EL (cell line): ENCODE data around the gene ACTMAP.
"Not testable (repeated sequence)": the region's sequence is repeated elsewhere in the genome, so short reads cannot be mapped to it uniquely, and the experiment has no call there.

Experiments
- DNase-seq: peaks from one replicate; pipeline ENCODE4 v3.0.0-alpha.2; 2016

ACTMAP gene, protein sequence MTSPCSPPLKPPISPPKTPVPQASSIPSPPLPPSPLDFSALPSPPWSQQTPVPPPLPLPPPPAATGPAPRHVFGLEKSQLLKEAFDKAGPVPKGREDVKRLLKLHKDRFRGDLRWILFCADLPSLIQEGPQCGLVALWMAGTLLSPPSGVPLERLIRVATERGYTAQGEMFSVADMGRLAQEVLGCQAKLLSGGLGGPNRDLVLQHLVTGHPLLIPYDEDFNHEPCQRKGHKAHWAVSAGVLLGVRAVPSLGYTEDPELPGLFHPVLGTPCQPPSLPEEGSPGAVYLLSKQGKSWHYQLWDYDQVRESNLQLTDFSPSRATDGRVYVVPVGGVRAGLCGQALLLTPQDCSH

DNA sequence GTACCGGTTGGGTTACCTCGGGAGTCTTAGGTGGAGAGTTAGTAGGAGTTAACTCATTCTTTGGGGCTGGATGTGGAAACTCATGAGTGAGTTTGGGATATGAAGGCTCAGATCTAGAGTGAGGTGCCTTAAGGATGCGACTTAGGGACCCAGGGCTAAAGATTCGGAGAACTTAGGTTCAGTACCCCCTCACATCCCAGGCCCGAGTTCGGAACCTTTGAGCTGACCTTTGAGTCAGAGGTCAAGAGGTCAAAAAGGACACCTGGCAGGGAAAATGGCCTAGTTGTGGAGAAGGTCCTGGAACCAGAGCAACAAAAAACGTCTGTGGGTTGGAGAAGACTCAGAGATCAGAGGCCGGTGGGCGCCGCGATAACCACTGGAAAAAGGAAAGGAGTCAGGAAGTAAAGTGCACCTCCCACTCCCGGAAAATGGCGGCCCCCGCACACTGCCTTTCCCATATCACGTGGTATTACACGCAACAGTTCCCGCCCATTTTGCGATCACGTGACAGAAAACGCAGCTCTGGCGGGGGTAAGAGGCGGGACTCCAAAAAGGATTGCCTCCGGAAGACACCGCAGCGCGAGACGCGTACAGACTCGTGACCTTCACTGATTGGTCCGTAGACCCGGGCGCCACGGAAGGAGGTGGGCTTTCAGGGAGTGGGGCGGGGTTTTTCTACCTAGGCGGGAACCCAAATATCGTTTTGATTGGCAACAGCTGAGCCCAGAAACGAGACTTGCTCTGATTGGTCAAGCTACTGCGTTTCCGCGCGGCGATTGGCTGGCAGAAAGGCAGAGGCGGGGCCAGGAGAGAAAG is at the start of gene ACTMAP:
TSS of gene ACTMAP (minus strand) at position 420 of the 816 bp plus-strand sequence. CDS start 674 bp downstream, outside the sequence.
- DNase-seq = peak; percentile 100

DNA sequence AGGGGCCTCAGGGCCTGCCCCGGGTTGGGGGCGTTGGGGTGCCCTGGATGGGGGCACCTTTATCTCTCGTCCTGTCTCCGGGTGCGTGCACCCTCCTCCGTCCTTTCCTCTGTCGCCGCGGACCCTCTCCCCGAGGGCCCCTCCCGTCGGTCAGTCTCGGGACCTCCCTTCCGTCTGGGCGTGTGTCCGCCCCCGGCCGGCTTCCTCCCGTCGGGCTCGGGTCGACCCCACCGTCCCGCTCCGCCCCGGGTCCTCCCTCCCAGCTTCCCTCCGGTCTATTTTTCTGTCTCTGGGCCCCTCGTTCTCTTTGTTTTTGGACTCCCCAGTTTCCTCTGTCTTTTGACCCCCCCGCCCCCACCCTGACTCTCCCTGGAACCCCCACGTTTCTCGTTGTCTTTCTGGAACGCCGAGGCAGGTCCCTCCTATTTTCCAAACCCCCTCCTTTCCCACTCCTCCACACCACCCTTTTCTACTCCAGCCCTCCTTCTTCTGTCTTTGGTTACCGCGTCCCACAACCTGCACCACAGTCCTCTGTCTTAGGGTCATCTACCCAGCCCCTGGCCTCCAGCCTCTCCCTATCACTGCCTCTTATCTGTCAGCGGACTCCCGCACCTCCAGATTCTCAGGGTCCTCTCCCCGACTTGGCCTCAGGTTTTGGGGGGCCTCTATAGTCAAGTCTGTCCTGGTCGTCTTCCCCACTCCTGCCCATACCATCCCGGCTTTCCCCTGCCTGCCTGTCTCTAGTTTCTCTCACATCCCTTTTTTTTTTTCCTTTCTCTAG is 49.5 kb upstream of the ACTMAP start:
- DNase-seq = peak; percentile 41

DNA sequence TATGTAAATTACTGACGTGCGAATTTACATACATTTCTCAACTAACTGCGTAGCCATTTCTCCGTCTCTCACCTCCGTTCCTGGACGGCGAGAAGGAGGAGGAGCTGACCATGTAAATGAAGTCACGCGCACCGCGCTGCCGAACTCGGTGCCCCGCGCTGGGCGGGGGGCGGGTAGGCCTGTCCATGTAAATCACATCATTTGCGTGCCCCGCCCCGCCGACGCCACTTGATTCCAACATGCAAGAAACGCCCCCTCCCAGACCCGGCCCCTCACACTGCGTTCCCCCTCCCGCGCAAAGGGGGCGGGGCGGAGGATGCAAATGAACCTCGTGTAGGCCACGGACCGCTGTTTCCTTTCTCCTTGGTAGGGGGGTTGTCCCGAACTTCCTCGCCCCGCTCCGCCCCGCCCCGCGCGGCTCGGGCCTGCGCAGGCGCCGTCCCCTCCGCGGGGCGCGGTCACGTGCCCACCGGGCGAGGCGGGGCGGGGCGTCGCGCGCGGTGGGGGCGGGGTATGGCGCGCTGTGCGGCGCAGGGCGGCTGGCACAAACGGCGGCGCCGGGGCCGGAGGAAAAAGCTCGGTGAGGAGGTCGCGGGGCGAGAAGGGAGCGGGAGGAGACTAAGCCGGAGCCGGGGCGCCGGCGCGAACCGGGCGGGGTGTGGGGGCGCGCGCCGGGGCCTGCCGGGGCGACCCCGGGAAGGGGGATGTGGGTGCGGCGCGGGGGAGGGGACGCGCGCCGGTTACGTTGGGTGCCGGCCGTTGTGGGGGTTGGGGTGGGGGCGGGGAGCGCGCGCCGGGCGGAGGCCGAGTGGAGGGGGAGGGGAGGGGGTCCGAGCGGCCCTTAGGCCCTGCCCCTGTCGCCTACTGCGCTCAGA is 48.6 kb upstream of the ACTMAP start, which contains the start of gene EGLN2:
TSS of gene EGLN2 (plus strand) at position 509 of the 875 bp plus-strand sequence. CDS start 1,382 bp downstream, outside the sequence.
- DNase-seq = peak; percentile 100

DNA sequence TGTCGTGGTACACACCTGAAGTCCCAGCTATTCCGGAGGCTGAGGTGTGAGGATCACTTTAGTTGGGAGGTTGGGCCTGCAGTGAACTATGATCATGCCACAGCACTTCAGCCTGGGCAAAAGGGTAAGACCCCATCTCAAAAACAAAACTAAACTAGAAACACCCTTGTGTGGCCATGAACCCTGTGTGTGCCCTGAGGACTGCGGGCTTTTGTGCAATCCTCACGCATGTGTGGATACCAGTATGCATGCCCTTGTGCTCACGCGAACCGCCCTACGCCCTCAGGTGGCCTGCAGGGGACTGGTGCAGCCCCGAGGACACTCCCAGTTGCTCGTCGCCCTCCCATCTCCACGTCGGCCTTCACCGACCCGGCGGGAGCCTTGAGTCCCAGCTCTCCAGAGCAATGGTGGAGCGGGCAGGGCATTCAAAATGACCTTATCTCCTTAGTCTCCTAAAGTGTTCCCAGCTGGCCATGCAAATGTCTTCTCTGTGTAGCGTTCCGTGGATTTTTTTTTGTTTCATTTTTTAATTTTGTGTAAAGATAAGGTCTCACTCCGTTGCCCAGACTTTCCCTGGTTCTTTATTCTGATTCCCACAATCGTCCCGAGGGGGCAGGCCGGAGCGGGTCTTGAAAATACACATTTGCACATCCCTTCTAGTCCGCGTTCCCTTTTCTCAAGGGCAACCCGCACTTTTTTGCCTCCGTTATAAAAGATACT is 47.8 kb upstream of the ACTMAP start:
- peak; percentile 69 for DNase-seq

DNA sequence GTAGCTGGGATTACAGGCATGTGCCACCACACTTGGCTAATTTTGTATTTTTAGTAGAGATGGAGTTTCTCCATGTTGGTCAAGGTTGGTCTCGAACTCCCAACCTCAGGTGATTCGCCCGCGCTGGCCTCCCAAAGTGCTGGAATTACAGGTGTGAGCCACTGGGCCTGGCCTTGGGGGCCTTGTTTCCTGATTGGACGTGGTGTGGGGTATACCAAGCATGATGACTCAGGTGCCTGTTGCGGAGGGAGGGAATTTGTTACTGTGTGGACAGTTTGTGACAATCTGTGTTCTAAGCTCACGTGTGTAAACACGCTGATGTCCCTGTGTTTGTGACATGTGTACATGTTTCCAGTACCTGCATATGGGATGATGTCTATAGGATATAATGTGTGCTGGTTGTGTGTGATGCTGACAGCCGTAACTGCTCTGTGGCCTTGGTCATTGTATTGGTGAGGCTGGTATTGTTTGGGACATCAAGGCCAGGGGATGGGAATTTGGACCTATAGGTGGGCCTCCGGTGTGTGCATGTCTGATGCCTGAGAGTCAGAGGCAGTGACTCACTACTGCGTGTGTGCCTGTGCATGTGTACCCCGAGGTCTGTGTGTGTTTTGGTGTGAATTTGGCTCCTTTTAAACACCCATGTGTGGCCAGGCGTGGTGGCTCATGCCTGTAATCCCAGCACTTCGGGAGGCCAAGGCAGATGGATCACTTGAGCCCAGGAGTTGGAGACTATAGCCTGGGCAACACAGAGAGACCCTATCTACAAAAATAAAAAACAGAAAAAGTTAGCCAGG is 47.1 kb upstream of the ACTMAP start:
- DNase-seq = no peak

DNA sequence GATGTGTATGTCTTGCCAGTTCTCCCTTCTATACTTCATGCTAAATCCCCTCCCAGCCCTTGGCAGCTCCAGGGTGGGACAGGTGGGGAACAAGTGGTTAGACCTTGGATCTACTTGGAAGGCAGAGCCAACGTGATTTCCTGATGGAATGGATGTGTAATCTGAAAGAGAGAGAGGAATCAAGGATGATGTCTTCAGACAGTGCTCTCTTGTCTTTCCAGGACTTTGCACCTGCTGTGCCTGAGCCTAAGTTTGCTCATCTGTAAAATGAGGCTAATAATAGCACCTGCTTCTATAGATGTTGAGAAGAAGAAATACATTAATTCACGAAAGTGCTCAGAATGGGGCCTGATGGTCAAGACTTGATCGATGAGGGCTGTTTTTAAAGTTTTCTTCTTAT is 41.7 kb upstream of the ACTMAP start:
- DNase-seq = no peak

DNA sequence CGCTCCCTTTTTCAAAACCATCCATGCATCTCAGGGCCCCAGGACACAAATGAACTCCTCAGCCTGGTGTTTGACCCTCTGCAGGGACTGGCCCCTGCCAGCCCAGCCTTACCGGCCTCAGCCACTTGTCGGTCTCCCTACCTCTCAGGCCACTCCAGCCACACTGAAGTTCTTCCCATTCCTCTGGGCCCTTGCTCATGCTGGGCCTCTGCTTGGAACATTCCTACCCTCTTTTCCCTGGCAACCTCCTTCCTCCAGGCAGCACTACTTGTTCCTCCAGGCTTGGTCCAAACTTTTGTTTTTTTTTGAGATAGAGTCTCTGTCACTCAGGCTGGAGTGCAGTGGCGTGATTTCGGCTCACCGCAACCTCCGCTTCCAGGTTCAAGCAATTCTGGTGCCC is 41.1 kb upstream of the ACTMAP start:
- DNase-seq = no peak

DNA sequence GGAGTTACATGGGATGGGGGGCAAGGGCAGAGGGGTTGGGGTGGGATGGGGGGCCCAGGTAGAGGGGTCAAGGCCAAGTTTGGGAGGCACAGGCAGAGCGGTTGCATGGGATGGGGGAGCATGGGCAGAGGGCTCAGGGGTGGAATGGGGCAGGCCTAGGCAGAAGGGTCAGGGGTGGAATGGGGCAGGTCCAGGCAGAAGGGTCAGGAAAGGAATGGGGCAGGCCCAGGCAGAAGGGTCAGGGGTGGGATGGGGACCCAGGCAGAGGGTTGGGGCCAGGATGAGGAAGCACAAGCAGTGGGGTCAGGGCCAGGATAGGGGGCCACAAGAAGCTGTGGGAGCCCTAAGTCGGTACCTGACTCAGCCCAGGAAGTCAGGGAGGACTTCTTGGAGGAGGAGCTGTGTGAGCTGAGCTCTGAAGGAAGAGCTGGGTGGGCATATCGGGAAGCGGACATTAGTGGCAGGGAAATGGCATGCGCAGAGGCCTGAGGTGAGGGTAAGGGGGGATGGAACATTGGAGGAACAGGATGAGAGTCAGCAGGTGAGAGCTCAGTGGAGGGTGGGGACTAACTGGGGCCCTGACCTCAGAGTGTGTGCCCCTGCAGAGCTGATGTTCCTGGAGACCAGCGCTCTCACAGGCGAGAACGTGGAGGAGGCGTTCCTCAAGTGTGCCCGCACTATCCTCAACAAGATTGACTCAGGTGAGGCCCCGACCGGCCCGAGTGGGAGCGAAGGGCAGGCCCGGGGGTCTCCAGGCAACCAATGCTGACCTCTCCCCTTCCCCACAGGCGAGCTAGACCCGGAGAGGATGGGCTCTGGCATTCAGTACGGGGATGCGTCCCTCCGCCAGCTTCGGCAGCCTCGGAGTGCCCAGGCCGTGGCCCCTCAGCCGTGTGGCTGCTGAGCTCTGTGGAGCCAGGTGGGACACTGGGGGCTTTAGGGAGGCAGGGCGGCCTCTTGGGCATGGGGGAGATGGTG is 36.1 kb upstream of the ACTMAP start:
- DNase-seq = no peak

DNA sequence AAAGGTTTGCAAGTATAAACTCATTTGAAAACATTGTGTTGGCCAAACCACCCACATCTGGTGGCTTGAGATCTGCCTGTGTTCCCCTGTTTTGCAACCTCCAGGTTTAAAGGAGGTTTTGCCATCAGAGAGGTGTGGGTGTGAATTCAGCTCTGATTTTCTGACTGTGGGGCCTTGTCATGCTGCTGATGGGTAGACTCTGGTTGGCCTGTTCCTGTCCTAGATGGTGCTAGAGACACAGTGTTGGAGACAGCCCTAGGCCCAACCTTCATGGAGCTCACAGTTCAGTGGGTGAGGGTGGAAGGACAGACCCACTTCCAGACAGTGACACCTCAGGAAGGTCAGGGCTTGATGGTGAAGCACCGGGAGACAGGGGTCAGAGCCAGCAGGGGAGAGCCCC is 35.2 kb upstream of the ACTMAP start:
- DNase-seq = no peak

DNA sequence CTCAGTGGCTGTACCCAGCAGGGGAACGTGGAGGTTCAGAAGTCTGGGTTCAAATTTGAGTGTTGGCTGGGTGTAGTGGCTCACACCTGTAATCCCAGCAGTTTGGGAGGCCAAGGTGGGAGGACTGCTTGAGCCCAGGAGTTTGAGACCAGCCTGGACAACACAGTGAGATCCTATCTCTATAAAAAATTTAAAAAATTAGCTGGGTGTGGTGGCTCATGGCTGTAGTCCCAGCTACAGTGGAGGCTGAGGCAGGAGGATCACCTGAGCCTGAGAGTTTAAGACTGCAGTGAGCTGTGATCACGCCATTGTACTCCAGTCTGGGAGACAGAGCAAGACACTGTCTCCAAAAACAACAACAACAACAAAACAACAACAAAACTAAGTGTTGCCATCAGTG is 33.9 kb upstream of the ACTMAP start:
- DNase-seq = not testable (repeated sequence)

DNA sequence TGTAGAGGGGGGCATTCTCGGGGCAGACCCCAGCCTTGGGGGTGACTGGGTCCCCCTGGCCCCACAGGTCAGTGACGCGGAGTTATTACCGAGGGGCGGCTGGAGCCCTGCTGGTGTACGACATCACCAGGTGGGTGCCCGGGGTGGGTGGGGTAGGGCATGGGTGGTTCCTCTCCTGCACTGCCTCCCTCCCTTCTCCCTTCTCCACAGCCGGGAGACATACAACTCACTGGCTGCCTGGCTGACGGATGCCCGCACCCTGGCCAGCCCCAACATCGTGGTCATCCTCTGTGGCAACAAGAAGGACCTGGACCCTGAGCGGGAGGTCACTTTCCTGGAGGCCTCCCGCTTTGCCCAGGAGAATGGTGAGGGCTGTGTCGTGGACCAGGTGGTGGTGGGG is 33.4 kb upstream of the ACTMAP start:
- DNase-seq = no peak

DNA sequence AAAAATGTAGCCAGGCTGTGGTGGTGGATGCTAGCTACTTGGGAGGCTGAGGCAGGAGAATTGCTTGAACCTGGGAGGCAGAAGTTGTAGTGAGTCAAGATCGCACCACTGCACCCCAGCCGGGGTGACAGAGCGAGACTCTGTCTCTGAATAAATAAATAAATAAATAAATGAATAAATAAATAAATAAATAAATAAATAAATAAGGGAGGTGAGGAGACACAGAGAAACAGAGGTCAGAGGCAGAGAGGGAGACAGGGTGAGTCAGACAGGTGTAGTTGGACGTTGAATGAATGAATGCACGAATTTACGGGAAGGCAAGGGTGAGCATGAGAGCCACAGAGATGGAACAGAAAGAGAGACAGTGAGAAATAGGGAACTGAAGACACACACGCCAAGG is 30.9 kb upstream of the ACTMAP start:
- no peak for DNase-seq

DNA sequence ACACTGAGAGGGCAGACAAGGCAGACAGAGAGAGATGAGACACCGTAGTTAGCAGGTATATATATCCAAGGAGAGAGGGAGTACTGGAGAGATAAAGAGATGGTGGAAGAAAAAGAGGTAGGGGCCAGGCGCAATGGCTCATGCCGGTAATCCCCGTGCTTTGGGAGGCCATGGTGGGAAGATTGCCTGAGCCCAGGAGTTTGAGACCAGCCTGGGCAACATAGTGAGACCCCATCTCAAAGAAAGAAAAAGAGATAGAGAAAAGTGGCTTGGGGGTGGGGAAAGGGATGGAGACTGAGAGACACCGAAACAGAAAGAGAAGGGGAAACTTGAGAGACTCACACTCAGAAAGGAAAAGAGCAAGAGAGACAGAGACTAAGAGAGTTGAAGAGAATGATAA is 30.3 kb upstream of the ACTMAP start:
- no peak for DNase-seq

DNA sequence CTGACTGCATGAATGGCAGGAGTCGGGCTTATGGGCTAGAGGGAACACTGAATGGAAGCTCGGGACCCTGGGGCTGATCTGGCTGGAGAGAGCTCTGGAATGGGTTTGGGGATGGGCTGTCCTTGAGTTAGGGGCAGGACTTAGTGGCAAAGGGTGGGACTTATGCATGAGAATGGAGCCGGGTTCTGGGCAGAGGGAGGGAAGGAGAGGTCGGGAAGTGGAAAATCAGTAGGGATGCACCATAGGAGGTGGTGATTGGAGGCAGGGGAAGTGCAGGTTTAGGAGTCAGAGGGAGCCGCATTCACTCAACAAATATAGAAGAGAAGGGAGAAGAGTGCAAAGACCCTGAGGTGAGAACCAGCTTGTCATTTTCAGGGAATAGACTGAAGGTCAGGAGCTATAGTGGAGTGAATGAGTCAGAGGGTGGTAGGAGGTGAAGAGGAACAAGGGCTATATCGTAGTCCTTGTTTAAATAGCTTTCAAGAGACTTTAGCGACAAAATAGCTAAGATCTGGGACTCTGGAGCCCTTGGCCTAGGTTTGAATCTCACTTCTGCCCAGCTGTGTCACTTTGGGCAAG is 28.5 kb upstream of the ACTMAP start:
- DNase-seq = no peak

DNA sequence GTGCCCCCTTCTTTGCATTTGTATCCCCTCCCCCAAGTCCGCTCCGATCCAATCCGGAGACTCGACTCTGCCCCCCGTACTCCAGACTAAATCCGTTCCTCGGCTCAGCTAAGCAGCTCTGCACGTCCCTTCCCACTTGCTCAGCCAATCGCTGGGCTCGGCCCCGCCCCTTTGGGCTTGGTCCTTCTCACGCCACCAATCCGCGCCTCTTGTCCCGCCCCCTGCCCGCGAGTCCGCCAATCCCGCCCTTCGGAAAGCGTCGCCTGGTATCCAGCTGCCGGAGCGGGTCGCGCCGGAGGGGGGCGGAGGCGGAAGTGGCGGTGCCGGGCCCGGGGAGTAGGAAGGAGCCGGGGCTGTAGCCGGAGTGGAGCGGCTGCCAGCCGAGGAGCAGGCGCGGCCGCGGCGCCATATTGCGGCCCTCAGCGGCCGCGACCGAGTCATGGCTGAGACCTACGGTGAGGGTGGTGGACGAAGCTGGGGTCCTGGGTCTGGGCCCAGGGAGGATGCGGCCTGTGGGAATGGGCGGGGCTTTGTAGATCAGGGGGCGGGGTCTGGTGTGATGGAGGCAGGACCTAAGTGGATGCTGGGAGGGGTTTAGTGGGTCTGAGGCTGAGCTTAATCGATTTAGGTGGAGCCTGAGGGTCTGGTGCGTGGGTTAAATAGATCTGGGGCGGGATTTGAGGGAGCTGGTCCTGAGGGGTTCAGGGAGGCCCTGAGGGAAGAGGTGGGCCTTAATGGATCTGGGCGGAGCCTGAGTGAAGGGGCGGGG is 27.8 kb upstream of the ACTMAP start, which contains the start of gene RAB4B:
TSS of gene RAB4B (plus strand) at position 311 of the 769 bp plus-strand sequence. CDS start at position 440, 129 bp downstream.
- DNase-seq = peak; percentile 100

DNA sequence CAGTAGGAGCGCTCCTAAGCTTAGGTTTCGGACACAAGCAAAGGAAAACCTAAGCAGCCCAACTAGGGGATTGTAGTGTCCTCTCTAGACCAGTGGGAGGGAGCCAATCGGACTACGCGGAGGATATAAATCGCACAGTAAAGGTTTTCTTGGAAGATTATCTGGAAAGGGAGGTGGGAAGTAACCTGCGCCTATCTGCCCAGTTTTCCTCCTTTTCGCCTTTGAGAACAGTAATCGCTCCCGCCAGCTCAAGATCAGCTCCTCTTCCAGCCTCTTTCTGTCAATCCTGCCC is 27.3 kb upstream of the ACTMAP start:
- DNase-seq = no peak

DNA sequence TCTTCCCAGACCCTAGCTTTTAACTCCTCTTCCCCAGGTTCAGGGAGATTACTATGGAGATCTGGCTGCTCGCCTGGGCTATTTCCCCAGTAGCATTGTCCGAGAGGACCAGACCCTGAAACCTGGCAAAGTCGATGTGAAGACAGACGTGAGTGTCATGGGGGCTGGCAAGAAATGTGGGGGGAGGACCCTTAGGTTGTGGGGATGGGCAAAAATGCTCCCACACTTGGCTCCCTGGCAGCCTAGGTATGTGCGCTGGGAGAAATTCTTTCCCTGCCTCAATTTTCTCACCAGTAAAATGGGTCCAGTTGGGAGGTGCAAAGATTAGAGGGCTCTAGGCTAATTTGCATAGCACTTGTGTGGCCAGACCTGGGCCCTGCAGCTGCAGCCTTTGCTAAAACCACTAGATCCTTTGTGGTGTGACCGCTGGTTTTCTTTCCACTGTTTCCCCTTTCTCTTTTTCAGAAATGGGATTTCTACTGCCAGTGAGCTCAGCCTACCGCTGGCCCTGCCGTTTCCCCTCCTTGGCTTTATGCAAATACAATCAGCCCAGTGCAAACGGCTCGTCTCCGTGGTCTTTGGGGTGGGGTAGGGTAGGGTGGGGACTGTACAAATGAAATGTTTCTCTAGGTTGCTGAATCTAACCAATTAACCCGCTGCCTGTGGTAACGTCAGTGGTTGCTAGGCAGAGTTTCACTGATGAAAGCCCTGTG is 26.8 kb upstream of the ACTMAP start:
- DNase-seq = peak; percentile 91

DNA sequence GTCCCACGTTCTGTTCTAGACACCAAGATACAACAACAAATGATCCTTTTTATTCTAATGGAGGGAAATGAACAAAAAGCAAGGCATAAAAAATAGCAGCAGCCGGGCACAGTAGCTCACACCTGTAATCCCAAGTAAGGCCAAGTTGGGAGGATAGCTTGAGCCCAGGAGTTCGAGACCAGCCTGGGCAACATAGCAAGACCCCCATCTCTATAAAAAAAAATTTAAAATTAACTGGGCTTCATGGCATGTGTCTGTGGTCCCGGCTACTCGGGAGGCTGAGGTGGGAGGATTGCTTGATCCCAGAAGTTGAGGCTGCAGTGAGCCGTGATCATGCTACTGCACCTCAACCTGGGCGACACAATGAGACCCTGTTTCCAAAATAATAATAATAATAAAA is 26.1 kb upstream of the ACTMAP start:
- no peak for DNase-seq
